HepG2 (cell line): ENCODE results near the gene EXOC7. TPM values are rescaled to one million over a fixed set of nuclear protein-coding genes. Genes with fewer than 3 reads are reported as not detected.

Source experiments
- AKAP8 ChIP-seq: sonication (generic); formaldehyde crosslinking; IDR thresholded peaks from 2 replicates; pipeline ENCODE4 v1.5.1; 2020; ENCODE audit warnings: mild to moderate bottlenecking, missing genetic modification reagents
- EP300 ChIP-seq, 3 experiments: sonication (generic) in 1 of 3; formaldehyde crosslinking in 1 of 3; IDR thresholded peaks; 2 replicates each; pipeline versions ENCODE4 v1.5.1 to v1.6.1; 2011 to 2020; ENCODE audit warnings: low read depth in 2 of 3, low read length in 2 of 3, borderline replicate concordance in 1 of 3, improper control_type of control experiment in 1 of 3, mild to moderate bottlenecking in 1 of 3, missing genetic modification reagents in 1 of 3, moderate library complexity in 1 of 3
- MBNL3 ChIP-seq: fragments of 250-450 bp; sonication (Bioruptor Pico); conservative IDR thresholded peaks from 2 replicates; pipeline ENCODE4 v1.8.0; 2022; ENCODE audit warnings: mild to moderate bottlenecking, inconsistent platforms
- NBN ChIP-seq: fragments of 450-650 bp; conservative IDR thresholded peaks from 2 replicates; pipeline ENCODE4 v1.6.1; 2017
- SAP130 ChIP-seq: IDR thresholded peaks from 2 replicates; pipeline ENCODE4 v1.6.1; 2016; ENCODE audit warnings: low read depth
- TFDP1 ChIP-seq: IDR thresholded peaks from 2 replicates; pipeline ENCODE4 v1.6.1; 2016; ENCODE audit warnings: missing compliant biosample characterization, missing genetic modification reagents, borderline replicate concordance
- XBP1 ChIP-seq: sonication (generic); formaldehyde crosslinking; IDR thresholded peaks from 2 replicates; pipeline ENCODE4 v1.5.0; 2020; ENCODE audit warnings: missing genetic modification reagents
- ZNF275 ChIP-seq: sonication (generic); formaldehyde crosslinking; IDR thresholded peaks from 2 replicates; pipeline ENCODE4 v1.8.0; 2022; ENCODE audit warnings: missing genetic modification reagents, mild to moderate bottlenecking, inconsistent platforms, borderline replicate concordance
- ZNF550 ChIP-seq: sonication (generic); formaldehyde crosslinking; IDR thresholded peaks from 2 replicates; pipeline ENCODE4 v1.4.0; 2020; ENCODE audit warnings: mild to moderate bottlenecking, missing genetic modification reagents, borderline replicate concordance
- ZNF574 ChIP-seq: sonication (generic); formaldehyde crosslinking; IDR thresholded peaks from 2 replicates; pipeline ENCODE4 v1.4.0; 2020; ENCODE audit warnings: missing genetic modification reagents
- polyA plus RNA-seq, 8 experiments: library from polyadenylated mRNA; depleted of rRNA in 3 of 8; stranded (reverse) in 7 of 8; unstranded in 1 of 8; fragments of >200 nt; fragmentation: Illumina TruSeq in 4 of 8; extraction: Trizol in 4 of 8; gene quantifications; 2 replicates each; pipeline versions ENCODE4 v1.2.1 to v1.2.3, GENCODE V29; 2011 to 2016; ENCODE audit warnings: low read depth in 4 of 8, missing spikeins in 1 of 8, mixed read lengths in 1 of 8; ENCODE audit not compliant: insufficient read depth in 1 of 8
- total RNA-seq, 5 experiments: library from RNA; depleted of rRNA; stranded (reverse); fragments of >200 nt; fragmentation: Illumina TruSeq; extraction: Trizol; gene quantifications; 2 replicates each; pipeline ENCODE4 v1.2.3, GENCODE V29; 2016; ENCODE audit warnings: low read depth in 1 of 5
- TF ChIP-seq, protein P1 (sequence below): sonication (generic); formaldehyde crosslinking; IDR thresholded peaks from 2 replicates; pipeline ENCODE4 v1.4.0; 2020; ENCODE audit warnings: missing genetic modification reagents; ENCODE audit errors: not compliant biosample characterization
- TF ChIP-seq, protein P2 (sequence below): sonication (generic); formaldehyde crosslinking; IDR thresholded peaks from 2 replicates; pipeline ENCODE4 v1.5.0; 2020; ENCODE audit warnings: mild to moderate bottlenecking, missing genetic modification reagents
- TF ChIP-seq, protein P3 (sequence below): sonication (generic); formaldehyde crosslinking; conservative IDR thresholded peaks from 2 replicates; pipeline ENCODE4 v1.8.1; 2023; ENCODE audit warnings: missing genetic modification reagents
- TF ChIP-seq, protein P4 (sequence below): sonication (generic); formaldehyde crosslinking; IDR thresholded peaks from 2 replicates; pipeline ENCODE4 v1.9.0; 2021; ENCODE audit warnings: missing genetic modification reagents, borderline replicate concordance

Gene EXOC7
- total and polyA plus RNA-seq, 2 of the 13 experiments (the other 11 are each of a cell fraction or from before 2014, with no cell fraction given): 86.9 to 116 TPM

GRCh38 chr17:76131692-76132573, 28.3 kb upstream of the EXOC7 start (continued):
- TF ChIP-seq SAP130 (CRISPR knock-in tag) (no peak; the same call in 1 of the 2 replicates), ZNF550 (CRISPR knock-in tag) (no peak), NBN (no peak), ZNF275 (CRISPR knock-in tag) (no peak; the same call in 1 of the 2 replicates), ZNF574 (CRISPR knock-in tag) (peak; percentile 16; the same call in 1 of the 2 replicates), EP300 (IDR thresholded peaks at IDR 0.05; ENCODE audit: low read depth in 2 of 2, low read length in 2 of 2) (no peak), EP300 (CRISPR knock-in tag; IDR thresholded peaks at IDR 0.05; ENCODE audit: borderline replicate concordance) (no peak), AKAP8 (CRISPR knock-in tag) (no peak), TFDP1 (CRISPR knock-in tag) (no peak), XBP1 (CRISPR knock-in tag) (no peak), MBNL3 (CRISPR knock-in tag) (no peak)
- TF ChIP-seq, protein P1, sequence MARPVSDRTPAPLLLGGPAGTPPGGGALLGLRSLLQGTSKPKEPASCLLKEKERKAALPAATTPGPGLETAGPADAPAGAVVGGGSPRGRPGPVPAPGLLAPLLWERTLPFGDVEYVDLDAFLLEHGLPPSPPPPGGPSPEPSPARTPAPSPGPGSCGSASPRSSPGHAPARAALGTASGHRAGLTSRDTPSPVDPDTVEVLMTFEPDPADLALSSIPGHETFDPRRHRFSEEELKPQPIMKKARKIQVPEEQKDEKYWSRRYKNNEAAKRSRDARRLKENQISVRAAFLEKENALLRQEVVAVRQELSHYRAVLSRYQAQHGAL (CRISPR knock-in tag): no peak
- TF ChIP-seq, protein P2, sequence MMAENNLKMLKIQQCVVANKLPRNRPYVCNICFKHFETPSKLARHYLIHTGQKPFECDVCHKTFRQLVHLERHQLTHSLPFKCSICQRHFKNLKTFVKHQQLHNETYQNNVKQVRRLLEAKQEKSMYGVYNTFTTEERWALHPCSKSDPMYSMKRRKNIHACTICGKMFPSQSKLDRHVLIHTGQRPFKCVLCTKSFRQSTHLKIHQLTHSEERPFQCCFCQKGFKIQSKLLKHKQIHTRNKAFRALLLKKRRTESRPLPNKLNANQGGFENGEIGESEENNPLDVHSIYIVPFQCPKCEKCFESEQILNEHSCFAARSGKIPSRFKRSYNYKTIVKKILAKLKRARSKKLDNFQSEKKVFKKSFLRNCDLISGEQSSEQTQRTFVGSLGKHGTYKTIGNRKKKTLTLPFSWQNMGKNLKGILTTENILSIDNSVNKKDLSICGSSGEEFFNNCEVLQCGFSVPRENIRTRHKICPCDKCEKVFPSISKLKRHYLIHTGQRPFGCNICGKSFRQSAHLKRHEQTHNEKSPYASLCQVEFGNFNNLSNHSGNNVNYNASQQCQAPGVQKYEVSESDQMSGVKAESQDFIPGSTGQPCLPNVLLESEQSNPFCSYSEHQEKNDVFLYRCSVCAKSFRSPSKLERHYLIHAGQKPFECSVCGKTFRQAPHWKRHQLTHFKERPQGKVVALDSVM (CRISPR knock-in tag): no peak
- TF ChIP-seq, protein P3, sequence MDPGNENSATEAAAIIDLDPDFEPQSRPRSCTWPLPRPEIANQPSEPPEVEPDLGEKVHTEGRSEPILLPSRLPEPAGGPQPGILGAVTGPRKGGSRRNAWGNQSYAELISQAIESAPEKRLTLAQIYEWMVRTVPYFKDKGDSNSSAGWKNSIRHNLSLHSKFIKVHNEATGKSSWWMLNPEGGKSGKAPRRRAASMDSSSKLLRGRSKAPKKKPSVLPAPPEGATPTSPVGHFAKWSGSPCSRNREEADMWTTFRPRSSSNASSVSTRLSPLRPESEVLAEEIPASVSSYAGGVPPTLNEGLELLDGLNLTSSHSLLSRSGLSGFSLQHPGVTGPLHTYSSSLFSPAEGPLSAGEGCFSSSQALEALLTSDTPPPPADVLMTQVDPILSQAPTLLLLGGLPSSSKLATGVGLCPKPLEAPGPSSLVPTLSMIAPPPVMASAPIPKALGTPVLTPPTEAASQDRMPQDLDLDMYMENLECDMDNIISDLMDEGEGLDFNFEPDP (CRISPR knock-in tag): no peak
- TF ChIP-seq, protein P4, sequence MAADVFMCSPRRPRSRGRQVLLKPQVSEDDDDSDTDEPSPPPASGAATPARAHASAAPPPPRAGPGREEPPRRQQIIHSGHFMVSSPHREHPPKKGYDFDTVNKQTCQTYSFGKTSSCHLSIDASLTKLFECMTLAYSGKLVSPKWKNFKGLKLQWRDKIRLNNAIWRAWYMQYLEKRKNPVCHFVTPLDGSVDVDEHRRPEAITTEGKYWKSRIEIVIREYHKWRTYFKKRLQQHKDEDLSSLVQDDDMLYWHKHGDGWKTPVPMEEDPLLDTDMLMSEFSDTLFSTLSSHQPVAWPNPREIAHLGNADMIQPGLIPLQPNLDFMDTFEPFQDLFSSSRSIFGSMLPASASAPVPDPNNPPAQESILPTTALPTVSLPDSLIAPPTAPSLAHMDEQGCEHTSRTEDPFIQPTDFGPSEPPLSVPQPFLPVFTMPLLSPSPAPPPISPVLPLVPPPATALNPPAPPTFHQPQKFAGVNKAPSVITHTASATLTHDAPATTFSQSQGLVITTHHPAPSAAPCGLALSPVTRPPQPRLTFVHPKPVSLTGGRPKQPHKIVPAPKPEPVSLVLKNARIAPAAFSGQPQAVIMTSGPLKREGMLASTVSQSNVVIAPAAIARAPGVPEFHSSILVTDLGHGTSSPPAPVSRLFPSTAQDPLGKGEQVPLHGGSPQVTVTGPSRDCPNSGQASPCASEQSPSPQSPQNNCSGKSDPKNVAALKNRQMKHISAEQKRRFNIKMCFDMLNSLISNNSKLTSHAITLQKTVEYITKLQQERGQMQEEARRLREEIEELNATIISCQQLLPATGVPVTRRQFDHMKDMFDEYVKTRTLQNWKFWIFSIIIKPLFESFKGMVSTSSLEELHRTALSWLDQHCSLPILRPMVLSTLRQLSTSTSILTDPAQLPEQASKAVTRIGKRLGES (CRISPR knock-in tag): no peak
